HG03469 (cell line): ENCODE results near the gene RCAN2.

Experiments
- ATAC-seq: cut with Tn5 transposase; IDR thresholded peaks from one replicate; pipeline ENCODE4 v1.9.1; 2021; ENCODE audit warnings: mild to moderate bottlenecking, moderate library complexity, moderate number of reproducible peaks; ENCODE audit not compliant: unreplicated experiment

RCAN2 gene

DNA sequence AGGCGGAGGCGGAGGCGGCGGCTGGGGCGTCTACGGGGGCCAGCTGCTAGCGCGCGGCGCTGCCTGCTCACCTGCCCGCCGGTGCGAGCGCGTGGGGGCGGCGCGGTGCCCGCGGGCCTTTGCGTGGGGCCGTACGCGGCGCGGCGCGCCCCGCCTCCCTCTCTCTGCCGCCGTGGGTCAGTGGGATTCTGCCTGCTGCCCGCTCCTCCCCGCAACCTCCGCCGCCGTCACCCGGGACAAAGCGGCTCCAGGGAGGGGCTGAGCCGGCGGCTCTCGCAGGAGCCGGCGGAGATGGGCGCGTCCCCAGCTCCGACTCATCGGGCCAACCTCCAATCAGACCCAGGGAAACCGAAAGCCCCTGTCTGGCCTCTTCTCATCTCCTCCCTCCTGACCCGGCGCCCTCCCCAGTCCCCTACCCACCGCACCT, at the start of gene RCAN2:
RCAN2 (minus strand) TSS at position 249 of the 427 bp plus-strand sequence.
- ATAC-seq, result no peak

- no peak for ATAC-seq
Observed at GRCh38 chr6:46539866-46540265, 48.6 kb upstream of the RCAN2 start.

DNA sequence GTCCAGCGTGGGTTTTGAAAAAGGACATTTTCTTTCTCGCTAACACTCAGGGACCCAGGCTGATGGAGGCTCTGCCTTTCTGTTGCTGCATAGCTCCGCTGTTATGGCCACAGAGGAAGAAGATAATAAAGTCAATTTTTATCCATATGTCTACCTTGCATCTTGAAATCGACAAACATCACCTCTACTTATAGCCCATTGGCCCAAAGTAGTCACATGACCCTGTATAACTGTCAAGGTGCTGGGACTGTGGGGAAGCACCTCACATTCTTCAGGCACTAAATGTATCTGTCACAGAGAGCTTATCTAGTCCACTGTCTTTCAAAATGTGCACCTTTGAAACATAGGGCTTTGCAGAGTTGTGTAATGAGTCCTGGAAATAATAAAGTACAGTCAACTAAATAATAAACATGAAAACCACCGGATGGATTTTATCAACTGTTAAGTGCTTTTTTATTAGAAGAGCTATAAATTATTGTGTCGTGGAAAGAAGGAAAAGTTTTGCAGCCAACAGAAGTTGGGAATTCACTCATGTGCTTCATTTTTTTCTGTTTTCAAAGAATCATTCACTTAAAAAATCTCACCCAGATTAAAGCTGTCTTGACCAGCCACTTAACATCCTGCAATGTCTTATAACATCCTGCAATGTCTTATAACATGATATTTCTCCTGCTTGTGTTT, 47.7 kb upstream of the RCAN2 start:
- ATAC-seq, result no peak

DNA sequence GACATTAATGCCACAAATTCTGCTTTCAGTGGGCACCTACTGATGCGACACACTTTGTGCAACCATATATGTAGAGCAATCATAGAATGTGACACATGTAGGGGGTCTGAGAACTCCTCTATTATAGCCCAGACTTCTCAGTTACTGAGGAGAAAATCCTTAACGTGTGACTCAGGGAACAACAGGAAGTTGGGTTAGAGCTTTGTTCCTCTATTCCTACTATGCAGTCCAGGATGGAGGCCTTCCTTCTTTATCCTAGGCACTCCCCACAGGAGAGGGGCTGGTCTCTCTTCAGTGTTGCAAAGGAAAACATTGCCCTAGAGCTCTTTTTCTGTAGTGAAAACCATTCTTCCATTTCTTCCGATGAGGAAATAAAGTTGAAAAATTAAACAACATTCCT, 39.6 kb upstream of the RCAN2 start:
- ATAC-seq, result no peak

GRCh38 chr6:46528961-46529750, 37.9 kb upstream of the RCAN2 start:
- no peak for ATAC-seq

GRCh38 chr6:46526607-46527006, 35.4 kb upstream of the RCAN2 start:
- no peak for ATAC-seq

GRCh38 chr6:46525583-46525982, 34.3 kb upstream of the RCAN2 start:
- ATAC-seq, result no peak

DNA sequence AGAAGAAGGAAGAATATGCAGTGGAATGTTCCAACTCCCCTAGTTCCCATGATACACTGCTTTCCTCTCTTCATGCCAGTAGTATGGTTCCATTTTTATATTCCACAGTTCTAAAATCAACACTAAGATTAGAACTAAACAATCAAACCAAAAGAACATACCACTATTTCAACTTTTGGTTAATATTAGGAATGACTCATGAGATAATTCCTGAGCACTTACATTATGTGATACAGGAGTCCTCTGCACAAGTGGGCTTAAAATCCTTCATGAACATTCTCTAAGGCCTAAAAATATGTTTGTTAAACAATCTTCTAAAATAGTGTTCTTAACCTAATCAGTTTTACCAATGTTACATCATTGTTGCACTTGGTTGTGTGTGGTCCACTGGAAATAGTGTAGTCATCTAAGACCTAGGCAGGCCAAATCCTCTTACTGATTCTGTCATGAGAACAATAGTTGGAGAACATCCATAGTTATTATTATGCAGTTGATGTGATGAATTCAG, 30.3 kb upstream of the RCAN2 start:
- no peak for ATAC-seq

GRCh38 chr6:46517202-46517601, 26.0 kb upstream of the RCAN2 start:
- no peak for ATAC-seq

- no peak for ATAC-seq
Observed at GRCh38 chr6:46513533-46513932, 22.3 kb upstream of the RCAN2 start.

- no peak for ATAC-seq
Observed at GRCh38 chr6:46511320-46511719, 20.1 kb upstream of the RCAN2 start.

DNA sequence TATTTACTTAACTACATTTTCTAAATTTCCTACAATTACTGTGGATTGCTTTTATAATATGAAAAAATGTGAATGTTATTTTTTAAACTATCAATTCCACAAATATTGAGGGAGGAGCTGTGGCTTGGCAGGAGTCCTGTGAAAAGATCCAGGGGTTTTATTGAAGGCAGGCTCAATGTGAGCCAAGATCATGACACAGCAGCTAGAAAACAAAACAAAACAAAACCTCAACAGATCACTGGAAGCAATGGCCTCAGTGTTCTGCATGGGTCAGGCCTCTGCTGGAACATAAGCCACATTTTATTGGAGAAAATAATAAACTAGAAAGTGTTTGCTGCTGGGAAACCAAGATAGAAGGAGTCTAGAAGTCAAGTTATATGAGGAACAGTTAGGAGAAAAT, 19.4 kb upstream of the RCAN2 start:
- no peak for ATAC-seq

DNA sequence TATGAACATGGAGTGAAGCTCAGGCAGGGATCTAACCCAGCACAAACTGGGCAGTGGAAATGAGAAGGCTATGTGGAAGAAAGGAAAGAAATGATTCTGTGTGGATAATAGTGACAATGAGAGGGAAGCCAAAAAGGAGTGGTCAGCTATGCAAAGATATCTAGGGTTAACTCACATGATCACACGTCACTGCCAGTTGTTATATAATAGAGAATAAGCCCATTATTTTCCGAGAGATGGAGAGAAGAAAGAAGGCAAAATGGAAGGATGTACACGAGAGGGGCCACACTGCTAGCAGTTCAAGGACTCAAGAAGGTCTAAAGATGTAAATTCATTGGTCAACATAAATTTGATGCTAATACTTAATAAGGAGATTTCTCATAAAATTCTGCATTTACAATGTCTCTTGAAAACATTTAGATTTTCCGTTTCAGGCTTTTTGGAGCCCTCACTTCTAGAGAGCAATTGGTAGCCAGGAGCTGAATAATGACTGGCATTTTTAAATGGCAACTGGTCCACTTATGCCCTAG, 18.8 kb upstream of the RCAN2 start:
- no peak for ATAC-seq

GRCh38 chr6:46509063-46509462, 17.8 kb upstream of the RCAN2 start:
- ATAC-seq, result no peak

DNA sequence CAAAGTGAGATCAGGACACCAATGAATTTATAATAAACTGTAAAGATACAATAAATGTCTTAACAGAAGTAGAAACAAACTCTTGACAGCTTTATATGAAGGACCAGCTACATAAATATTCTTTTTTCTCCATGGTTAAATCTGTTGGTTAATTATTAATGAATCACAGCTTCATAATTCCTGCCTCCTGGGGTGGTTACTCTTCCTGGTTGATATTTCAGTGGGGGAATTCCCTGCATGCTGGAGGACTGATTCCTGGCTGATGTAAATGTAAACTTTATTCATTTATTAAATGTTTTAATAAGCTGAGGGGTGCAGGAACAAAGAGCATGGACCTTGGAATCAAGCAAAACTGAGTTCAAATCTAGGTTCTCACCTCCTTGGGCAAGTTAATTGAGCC, 16.2 kb upstream of the RCAN2 start:
- no peak for ATAC-seq

DNA sequence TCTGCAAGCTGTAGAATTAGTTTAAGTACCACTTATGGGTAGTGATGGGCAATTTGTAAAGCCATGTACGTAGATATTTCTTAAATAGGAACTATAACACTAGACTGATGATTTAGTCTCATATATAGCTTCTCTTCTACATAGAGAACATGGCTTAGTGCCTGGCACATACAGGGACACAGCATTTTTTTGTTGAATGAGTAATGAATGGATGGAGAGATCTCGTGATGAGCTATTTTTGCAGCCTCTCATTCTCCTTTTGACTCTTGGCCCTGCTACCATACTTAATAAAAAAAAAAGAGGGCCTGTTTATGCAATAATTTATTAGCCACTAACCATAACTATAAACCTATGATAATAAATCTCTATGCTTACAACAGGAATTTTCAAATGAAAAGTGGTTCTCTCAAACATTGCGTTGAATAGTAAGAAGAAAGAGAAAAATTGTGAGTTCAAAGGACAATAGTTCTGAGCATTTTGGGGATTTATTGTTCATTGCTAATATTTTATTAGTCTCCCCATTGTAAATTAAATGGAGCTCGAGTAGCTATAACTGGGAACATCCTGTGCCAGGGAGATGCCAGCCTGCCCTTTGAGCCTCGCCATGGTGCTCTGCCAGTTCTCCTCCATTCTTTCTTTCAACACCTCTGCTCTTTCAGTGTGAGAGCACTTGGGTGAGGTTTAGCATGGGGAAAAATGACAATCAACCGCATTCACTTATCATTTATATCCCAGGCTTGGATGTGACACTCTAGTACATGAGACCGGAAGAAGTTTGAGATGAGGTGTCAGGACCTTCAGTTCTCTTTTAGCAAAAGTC, 14.7 kb upstream of the RCAN2 start:
- no peak for ATAC-seq

- no peak for ATAC-seq
Observed at GRCh38 chr6:46504242-46504641, 13.0 kb upstream of the RCAN2 start.

GRCh38 chr6:46502486-46503119, 11.4 kb upstream of the RCAN2 start:
- no peak for ATAC-seq

DNA sequence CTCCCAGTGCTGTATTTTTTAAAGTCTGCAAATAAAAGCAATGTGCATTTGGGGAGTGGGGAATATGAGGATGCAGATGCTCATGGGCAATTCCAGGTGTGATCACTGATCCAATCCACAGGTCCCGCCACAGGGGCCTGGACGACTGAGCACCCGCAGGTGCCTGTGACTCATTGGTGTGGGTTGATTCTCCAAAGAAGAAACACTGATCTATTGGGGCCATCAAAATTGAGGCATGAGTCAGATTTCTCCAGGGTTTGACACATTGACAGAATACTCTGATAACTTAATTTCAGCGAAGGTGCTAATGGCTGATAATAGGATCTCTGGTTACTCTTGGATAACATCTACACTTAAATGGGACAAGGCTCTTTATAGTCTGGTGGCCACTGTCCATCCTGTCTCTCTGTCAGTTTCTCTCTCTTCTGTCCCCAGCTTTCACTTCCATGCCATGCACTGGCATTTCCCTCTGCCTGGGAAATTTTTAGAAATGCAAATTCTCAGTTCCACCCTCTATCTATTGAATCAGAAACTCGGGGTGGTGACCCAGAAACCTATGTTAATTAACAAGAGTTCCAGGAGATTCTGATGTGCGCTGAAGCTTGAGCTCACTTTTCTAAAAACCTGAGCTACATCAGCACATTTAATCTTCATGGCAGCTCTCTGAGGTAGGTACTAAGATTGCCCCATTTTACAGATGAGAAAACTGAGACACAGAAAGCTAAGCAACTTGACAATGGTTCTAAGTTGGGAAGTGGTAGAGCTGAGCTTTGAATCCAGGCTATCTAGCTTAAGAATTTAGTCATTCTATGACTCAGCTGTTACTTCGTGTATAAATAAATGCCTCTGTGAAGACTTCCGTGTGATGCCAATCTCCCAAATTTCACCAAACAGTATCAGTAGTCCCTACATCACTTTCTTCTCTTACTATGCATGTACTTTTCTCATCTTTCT, 10.2 kb upstream of the RCAN2 start:
- ATAC-seq, result no peak

- no peak for ATAC-seq
Observed at GRCh38 chr6:46500382-46500781, 9.1 kb upstream of the RCAN2 start.
